Measurements from ENCODE around the gene GBA2.
A peak's percentile ranks its signal among the peaks of the same experiment; 100 is the strongest.

The GBA2 gene

DNA sequence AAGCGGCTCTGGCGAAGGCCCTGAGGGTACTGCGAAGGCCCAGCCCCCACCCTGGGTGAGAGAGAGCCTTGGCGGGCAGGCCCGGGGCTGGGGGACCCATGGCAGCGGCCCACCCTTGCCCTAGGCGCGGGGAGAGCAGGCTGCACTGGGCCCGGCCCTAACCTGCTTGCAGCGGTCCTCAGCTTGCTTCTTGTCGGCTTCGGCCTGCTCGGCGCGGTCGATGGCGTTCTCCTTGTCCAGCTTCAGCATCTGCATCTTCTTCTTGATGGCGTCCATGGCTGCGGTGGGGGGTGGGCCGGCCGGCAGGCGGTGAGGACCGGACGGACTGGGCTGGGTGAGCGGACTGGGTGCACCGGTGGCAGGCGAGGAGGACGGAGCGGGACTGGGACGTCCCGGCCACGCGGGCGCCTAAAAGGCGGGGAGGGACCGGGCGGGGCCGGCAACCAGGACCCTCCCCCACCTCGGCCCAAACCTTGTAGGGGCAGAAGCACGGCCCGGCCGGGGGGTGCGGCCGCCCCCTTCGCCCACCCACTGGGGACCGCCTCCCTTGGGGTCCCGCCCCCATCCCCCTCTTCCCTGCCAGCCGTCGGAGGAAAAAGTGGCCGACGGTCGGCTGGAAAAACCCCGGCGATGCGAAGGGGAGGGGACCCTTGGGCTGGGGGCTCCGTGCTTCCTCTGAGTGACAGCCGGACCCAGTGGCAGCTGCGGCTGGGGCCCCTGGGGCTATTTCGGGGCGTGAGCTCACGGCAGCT is 59.3 kb downstream of the GBA2 start, which contains the start of gene TPM2:
TSS of gene TPM2 (minus strand) at position 384 of the 752 bp plus-strand sequence. CDS start at position 276, 108 bp downstream.
- H3K36me3 ChIP-seq (ENCODE audit: control insufficient read depth in 2 of 2, insufficient read depth in 2 of 2, low read length in 2 of 2), result no peaks in the 10 kb centered on the region
- H3K4me3 ChIP-seq (ENCODE audit: low read length in 2 of 2), result peak within 1 kb of the TSS; percentile 67 to 77
- peak within 1 kb of the TSS; percentile 82 to 86 for H3K27ac ChIP-seq (ENCODE audit: low read depth in 2 of 2, low read length in 2 of 2)
- no peaks in the 10 kb centered on the region for H3K27me3 ChIP-seq (ENCODE audit: control insufficient read depth in 2 of 2, insufficient read depth in 2 of 2, low read length in 2 of 2)
- H3K9me3 ChIP-seq (ENCODE audit: control insufficient read depth in 2 of 2, low read length in 2 of 2), result no peaks in the 10 kb centered on the region
- H3K9ac ChIP-seq (ENCODE audit: low read depth in 1 of 2, low read length in 2 of 2), result peak within 1 kb of the TSS; percentile 64 to 77
- H3K4me1 ChIP-seq (ENCODE audit: control insufficient read depth in 2 of 2, insufficient read depth in 2 of 2, low read length in 2 of 2), result peaks cover 6 to 8% of the 10 kb centered on the region in 2 donors

DNA sequence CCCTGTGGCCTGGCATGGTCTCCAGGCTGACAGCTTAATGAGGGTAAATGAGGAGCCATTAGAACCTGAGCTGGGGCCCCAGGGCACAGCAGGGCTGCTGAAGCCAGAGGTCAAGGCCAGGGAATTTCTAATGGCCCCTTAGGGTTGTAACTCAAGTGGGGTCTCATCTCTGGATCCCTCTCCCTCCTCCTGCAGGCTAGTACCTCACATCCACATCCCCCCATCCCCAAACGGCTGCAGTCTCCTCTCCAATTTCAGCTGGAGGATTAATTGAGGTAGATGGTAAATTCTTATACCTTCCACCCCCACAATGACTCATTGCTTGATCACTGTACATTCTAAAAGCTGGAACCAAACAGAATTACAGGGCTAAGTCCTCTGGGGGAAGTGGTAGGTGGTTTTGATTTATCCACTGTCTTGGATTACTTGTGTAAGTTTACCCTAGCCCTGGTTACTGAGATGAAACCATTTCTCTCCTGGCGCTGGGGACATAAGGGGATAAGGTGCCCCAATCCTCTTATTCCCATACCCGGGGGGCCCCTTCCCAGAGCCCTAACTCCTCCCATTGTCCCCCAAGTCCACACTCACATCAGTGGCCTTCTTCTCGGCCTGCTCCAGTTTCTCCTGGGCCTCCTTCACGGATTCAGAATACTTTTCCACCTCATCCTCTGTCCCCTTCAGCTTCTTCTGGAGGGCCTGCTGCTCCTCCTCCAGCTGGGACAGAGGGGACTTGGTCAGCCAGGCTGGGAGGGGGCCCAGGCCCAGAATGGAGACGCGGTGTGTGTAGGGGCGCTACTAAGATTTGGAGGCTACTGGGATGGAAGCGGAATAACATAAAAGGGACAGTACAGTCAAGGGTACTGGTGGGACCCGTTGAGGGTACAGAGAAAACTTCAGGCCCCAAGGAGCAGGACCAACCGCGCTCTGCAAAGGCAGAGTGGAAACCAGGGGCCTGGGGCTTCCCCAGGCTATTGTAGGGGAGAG is 60.2 kb downstream of the GBA2 start:
- H3K27ac ChIP-seq (ENCODE audit: low read depth in 2 of 2, low read length in 2 of 2), result peak overlapping the region; percentile 69 to 86

GRCh38 chr9:35687972-35688557 is 61.0 kb downstream of the GBA2 start:
- Histone ChIP-seq H3K36me3 (ENCODE audit: control insufficient read depth in 2 of 2, insufficient read depth in 2 of 2, low read length in 2 of 2) (no peaks in the 10 kb centered on the region), H3K4me1 (ENCODE audit: control insufficient read depth in 2 of 2, insufficient read depth in 2 of 2, low read length in 2 of 2) (peaks cover 6 to 8% of the 10 kb centered on the region in 2 donors), H3K9me3 (ENCODE audit: control insufficient read depth in 2 of 2, low read length in 2 of 2) (no peaks in the 10 kb centered on the region), H3K27ac (ENCODE audit: low read depth in 2 of 2, low read length in 2 of 2) (peak overlapping the region; percentile 49 to 86), H3K27me3 (ENCODE audit: control insufficient read depth in 2 of 2, insufficient read depth in 2 of 2, low read length in 2 of 2) (no peaks in the 10 kb centered on the region), H3K4me3 (ENCODE audit: low read length in 2 of 2) (peak overlapping the region in 1 of 2 donors; percentile 62), H3K9ac (ENCODE audit: low read depth in 1 of 2, low read length in 2 of 2) (peak overlapping the region in 1 of 2 donors; percentile 12)

More for the DNA sequence above, 60.2 kb downstream of the GBA2 start:
- Histone ChIP-seq H3K27me3 (ENCODE audit: control insufficient read depth in 2 of 2, insufficient read depth in 2 of 2, low read length in 2 of 2) (no peaks in the 10 kb centered on the region), H3K9ac (ENCODE audit: low read depth in 1 of 2, low read length in 2 of 2) (peak overlapping the region; percentile 21 to 56), H3K36me3 (ENCODE audit: control insufficient read depth in 2 of 2, insufficient read depth in 2 of 2, low read length in 2 of 2) (no peaks in the 10 kb centered on the region), H3K4me3 (ENCODE audit: low read length in 2 of 2) (peak overlapping the region; percentile 62 to 77), H3K4me1 (ENCODE audit: control insufficient read depth in 2 of 2, insufficient read depth in 2 of 2, low read length in 2 of 2) (peaks cover 6 to 8% of the 10 kb centered on the region in 2 donors), H3K9me3 (ENCODE audit: control insufficient read depth in 2 of 2, low read length in 2 of 2) (no peaks in the 10 kb centered on the region)

- Histone ChIP-seq H3K9ac (ENCODE audit: low read depth in 1 of 2, low read length in 2 of 2) (peak overlapping the region in 1 of 2 donors; percentile 34), H3K9me3 (ENCODE audit: control insufficient read depth in 2 of 2, low read length in 2 of 2) (no peaks in the 10 kb centered on the region), H3K4me3 (ENCODE audit: low read length in 2 of 2) (peak overlapping the region in 1 of 2 donors; percentile 48), H3K4me1 (ENCODE audit: control insufficient read depth in 2 of 2, insufficient read depth in 2 of 2, low read length in 2 of 2) (peaks cover 6 to 8% of the 10 kb centered on the region in 2 donors), H3K36me3 (ENCODE audit: control insufficient read depth in 2 of 2, insufficient read depth in 2 of 2, low read length in 2 of 2) (no peaks in the 10 kb centered on the region), H3K27ac (ENCODE audit: low read depth in 2 of 2, low read length in 2 of 2) (peak overlapping the region in 1 of 2 donors; percentile 86), H3K27me3 (ENCODE audit: control insufficient read depth in 2 of 2, insufficient read depth in 2 of 2, low read length in 2 of 2) (no peaks in the 10 kb centered on the region)
Observed at GRCh38 chr9:35687306-35687705, 61.7 kb downstream of the GBA2 start.
